Cardiac septum (tissue), 1 donor: Measurements from ENCODE around the gene PTPRG. TPM values are rescaled to one million over a fixed set of nuclear protein-coding genes. Genes with fewer than 3 reads are reported as not detected.

Source experiments
- DNase-seq: peaks from one replicate; pipeline ENCODE4 v3.0.0-alpha.2; 2020; ENCODE audit warnings: low spot score
- intact Hi-C: fragments of 100-400 bp; cut with DNase I; formaldehyde crosslinking; loops from one replicate; pipeline ENCODE4 v1.14.0; 2022
- total RNA-seq: library from RNA; stranded (reverse); fragmentation: NEBNext Ultra II Directional; extraction: Animal tissue kit (Norgen Biotek cat#: 25700); gene quantifications from one replicate; pipeline ENCODE4 v1.2.1, GENCODE V29; 2021
- donor health status: DM: no; HTN: no; CAD: no.

The PTPRG gene
- total RNA-seq, 1 donor from 2014 or later, result 34.3 TPM

DNA sequence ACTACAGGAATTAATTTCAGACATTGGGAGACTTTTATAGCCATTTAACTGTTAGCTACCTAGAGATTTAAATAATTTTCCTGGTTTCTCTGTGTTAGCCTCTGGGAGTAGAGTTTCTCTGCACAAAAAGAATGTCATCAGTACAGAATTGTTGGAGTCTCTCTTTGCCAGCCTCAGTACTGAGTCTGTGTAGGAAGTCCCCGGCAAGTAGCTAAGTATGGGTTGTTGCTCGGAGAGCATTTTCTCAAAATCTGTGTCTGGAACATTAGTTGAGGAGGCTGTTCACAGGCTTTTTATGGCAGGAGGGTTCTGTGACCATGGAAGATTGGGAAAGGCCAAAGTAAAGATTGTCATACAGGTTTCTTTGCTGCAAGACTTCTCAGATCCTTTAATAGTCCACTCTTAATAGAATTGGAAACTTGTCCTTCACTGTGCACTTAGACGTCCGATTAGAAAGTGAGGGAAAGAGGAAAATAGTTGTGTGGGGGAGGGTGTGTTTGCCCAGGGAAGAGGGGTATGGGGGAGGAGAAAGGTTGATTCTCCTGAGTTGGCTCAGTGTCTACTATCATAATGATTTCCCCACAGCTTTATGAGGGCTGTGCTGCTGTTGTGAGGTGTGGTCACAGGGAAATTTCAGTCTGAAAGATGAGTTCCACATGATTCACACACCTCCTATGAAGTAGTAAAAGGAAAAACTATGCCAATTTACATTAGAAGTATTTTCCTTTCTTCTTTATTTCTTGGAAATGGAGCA is 207.1 kb downstream of the PTPRG start:
- no peak for DNase-seq
- intact Hi-C loops, result no loop called here

DNA sequence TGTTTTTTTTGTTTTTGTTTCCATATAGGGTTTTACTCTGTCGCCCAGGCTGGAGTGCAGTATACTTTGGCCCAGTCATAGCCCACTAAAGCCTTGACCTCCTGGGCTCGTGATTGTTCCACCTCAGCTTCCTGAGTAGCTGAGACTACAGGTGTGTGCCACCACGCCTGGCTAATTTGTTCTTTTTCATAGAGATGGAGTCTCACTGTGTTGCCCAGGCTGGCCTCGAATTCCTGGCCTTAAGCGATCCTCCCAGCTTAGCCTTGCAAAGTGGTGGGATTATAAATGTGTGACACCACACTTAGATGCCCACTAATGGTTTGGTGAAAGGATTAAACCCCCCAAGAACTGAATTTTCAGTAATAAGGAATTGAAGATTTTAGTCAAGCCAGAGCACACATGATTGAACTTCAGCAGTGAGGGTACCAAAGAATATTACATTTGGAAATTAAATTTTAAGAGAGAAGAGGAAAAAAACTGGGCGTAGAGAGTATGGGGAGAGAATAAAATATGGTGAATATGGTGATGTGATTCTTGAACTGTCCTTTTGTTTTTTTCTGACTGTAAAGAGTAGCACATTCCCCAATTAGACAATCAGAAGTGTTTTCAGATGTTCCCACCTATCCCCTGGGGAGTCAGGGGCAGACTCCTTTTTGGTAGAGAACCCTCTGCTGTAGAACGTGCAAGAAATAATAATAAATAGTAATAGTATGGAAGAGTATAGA is 208.1 kb downstream of the PTPRG start:
- intact Hi-C loops, result no loop called here
- no peak for DNase-seq

DNA sequence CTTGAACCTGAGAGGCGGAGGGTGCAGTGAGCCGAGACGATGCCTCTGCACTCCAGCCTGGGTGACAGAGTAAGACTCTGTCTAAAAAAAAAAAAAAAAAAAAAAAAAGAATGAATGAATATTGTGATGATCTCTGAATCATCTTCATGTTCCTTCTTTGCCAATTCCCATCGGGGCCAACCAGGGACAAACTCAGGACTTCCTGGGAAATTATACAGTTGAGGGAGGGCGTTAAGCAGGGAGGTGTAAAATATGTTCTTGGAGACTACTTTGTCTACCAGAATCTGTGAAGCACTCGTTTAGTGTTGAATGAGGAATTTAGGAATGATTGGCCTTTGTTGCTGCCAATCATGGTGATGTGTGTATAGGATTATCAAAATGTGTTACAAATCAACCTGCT is 210.6 kb downstream of the PTPRG start:
- intact Hi-C loops, result no loop called here

DNA sequence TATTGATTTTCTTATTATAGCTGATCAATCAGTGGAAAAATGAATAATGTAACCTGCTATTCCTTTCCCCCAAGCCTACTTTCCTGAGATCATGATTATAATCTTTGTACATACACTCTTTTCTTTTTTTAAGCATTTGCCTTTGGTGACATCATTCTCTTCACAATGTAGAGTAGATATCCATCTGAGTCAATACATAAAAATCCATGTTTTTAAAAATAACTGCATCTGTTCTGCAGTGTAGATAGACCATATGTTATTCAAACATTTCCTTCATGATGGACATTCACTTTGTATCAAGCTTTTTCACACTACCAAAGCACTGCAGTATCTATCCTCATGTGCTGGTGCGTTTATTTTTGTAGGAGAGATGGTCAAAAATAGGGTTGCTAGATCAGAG is 211.1 kb downstream of the PTPRG start:
- DNase-seq, result no peak
- intact Hi-C loops, result no loop called here

More for the DNA sequence above, 210.6 kb downstream of the PTPRG start:
- no peak for DNase-seq

DNA sequence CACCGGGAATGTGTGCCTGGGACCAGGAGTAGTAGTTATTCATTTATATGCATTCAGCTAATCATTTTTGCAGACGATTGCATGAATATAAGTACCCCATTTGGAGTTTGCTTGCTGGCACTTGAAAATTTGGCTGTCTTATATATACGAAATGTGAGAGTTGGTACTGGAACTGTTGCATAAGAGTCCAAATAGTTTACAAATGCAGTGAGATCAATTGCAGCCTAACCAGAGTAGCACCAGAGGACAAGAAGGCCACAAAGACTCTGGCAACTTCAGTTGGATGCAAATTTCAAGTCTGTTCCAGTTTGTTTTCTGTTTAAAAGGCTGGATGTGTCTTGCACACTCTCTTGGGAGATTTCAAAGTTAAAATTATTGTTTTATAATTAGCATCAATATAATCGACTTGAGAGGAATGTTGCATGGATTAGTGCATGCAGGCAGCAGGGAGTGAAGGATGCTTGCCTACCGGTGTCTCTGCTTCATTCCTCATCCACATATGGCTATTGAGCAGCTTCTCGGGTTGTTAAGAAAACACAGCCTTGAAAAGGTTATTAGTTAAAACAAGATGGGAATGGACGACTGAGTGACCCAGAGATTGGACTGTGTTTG is 213.0 kb downstream of the PTPRG start:
- intact Hi-C loops, result no loop called here
- no peak for DNase-seq

DNA sequence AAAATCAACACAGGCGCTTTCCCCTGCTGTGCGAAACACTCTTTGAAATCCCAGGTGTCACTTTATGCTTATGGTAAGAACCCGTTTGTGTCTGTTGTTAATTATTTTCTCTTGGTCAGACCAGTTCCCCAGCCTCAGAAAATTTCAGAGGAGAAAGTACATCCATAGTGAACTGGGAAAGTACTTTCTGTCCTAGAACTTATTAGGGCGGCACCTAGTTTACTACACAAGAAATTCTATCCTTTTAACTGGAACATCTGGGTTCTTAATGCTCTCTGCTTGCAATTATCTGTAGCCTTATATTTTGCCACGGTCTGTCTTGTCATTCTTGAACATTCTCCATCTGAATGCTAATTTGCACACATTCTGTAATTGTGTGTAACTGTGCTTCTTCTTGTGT is 215.0 kb downstream of the PTPRG start:
- DNase-seq, result no peak
- intact Hi-C loops, result no loop called here

DNA sequence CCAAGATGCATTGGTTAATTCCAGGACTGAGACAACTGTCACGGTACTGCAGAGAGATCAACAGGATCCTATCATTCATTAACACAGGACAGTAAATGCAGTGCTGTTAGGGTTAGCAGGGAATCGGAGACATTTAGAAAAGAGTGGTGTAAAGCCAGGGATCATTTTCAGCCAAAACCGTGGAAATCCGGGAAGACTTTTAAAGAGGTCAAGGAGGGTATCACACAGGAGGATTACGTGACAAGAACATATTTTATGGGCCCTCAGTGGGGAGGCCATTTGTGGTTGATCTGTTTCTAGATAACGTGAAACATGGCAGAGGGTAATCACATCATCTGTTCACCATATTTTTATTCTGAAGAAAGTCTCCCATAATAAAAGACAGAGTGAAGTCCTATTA is 216.1 kb downstream of the PTPRG start:
- DNase-seq, result no peak
- intact Hi-C loops, result no loop called here

DNA sequence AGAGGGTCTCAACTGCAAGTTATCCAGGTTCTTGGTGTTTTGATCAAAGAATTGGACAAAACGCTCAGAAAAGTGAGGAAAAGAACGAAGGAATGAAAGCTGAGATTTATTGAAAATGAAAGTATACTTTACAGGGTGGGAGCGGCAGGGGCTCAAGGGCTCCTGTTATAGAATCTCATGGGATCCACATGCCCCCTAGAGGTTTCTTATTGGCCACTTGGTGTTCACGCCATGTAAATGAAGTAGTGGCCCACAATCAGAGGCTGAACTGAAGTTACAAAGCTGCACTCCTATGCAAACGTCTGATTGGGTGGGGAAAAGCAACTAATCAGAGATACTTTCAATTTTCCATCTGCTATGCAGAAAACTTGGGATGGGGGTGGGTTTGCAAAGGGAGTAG is 216.7 kb downstream of the PTPRG start:
- no peak for DNase-seq
- intact Hi-C loops, result no loop called here

DNA sequence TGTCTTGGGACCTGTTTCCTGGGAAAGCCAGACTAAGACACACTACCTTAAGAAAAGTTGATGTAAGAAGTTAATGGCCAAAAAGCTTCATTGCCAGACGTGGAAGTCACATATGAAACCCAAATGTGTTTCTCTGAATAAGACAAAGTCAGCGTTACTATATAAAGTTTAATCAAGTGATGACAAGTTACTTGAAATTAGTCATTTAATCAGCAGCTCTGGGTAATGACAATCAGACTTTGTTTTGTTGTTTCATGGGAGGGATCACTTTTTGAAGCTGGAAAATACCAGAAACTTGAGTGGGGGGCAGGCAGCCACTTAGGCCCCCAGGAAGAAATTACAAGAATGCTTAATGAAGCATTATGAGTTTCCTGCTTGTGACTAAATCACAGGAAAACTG is 218.6 kb downstream of the PTPRG start:
- DNase-seq, result no peak
- intact Hi-C loops, result no loop called here

DNA sequence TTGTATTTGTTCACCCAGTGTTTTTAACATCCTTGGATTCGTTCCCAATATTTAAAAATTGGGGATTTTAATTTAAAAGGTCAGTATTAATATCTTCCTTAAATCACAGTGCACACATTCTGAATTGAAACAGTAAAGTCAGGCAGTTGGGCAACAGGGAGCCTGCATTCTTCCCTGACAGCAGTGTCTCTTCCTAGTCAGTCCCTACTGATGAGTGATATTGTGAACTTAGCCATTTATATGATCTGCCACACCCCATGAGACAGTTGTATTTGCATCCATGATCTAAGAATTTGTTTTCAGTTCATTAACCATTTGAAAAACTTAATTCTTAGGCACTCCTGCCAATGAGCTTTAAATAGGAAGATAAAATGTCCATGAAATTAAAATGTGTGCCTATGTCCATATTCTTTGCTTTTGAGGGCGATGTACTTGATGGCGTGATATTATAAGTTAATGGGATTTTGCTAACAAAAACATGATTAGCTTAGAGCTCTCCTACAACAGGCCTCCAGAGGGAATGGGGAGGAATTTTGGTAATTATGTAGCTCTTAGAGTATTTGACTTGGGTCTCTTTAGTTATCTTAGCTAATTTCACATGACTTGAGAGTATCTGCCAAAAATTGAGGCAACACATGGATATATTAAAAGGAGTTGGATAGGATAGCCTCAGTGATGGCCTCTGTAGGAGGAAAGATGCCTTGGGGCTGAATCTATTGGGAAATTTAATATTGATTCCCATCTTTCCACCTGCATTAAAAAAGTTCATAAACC is 219.3 kb downstream of the PTPRG start:
- no peak for DNase-seq
- intact Hi-C loops, result no loop called here

DNA sequence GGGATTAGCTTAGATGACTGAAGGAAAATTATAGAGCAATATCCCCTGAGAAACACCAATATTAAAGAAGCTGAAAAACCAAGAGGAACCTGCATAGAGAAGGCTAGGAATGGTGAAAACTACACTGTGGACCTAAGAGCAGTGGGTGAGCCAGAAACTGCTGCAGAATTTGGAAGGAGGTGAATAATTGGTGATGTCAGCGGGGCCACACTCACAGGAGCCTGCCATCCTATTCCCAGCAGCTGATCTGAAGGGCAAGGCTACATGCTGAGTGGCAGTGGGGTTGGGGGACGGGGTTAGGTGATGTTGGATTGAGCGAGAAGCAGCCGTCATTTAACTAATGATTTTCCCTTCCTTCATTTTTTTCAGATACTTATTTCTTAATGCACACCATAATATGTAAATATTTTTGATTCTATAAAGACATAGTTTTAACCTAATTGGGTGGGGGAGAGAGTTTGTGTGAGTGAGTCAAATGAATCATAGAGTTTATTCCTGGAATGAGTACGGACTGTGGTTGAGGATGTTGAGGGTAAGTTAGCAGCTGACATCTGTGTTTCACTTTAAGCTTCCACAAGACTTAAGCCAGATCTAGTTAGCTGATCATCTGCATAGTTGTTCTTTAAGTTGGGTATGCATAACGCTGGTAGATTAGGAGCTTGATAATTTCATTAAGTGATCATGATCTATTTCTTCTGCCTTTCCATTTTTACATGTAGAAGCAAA is 222.8 kb downstream of the PTPRG start:
- intact Hi-C loops, result no loop called here
- DNase-seq, result no peak

DNA sequence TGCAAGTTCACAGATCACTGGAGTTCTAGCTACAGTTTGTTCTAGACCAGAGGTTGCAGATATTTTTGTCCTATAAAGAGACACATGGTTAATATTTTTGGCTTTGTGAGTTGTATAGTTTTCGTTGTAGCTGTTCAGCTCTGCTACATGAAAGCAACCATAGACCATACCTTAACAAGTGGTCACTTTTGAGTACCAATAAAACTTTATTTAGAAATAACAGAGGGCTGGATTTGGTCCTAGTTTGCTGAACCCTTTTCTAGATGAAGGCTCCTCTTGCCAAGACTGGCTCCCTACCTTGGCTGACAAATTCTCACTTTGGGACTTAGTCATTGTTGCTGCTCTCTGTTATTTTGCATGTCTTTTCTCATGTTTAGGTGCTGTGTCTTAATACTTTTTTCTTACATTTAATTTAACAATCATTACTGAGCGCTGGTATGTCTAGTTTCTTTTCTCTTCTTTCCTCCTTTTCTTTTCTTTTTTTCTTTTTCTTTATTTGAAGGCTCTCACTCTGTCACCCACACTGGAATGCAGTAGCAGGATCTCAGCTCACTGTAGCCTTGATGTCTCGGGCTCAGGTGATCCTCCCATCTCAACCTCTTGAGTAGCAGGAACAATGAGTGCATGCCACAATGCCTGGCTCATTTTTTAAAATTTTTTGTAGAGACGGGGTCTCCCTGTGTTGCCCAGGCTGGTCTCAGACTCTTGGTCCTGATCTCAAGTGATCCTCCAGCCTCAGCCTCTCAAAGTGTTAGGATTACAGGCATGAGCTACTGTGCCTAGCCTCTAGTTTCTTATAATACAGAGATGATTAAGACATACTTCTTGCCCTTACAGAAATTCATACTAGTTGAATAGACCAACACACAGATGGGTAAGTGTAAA is 227.5 kb downstream of the PTPRG start:
- no peak for DNase-seq
- intact Hi-C loops, result no loop called here

DNA sequence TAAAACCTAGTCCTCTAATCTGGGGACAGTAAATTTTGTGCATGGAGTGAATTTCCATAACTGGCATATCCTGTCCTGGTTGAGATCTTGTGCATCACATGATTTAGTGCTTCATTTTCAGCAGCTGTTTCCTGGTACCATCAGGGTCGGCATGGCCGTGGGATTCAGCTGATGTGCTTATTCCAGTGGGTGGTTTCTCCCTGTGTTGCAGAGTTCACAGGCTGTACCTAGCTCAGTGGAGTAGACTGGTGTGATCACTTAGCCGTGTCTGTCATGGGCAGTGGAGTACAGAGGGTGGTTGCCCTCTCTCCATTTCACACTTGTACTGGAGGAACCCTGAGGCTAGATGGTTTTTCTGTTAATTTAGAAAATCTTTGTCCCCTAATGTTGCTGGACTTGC is 228.5 kb downstream of the PTPRG start:
- DNase-seq, result no peak
- intact Hi-C loops, result no loop called here

DNA sequence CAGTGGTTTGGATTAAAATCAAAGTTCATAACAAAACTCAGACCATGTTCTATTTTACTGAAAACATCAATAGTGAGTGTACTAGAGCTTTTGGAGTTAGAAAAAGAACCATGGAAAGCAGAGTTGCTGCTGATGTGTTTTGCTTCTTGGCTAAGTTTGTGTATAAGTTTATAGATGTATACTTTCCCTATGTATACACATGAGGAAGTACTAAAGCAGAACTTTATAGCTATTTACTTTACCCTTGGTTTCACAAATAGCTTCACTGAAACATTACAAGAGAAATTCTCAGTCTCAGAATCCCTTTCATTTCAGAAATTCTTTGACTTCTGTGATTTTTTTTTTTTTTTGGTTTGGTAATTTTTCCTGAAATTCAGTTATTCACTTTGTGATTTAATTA is 229.0 kb downstream of the PTPRG start:
- intact Hi-C loops, result no loop called here
- DNase-seq, result no peak

DNA sequence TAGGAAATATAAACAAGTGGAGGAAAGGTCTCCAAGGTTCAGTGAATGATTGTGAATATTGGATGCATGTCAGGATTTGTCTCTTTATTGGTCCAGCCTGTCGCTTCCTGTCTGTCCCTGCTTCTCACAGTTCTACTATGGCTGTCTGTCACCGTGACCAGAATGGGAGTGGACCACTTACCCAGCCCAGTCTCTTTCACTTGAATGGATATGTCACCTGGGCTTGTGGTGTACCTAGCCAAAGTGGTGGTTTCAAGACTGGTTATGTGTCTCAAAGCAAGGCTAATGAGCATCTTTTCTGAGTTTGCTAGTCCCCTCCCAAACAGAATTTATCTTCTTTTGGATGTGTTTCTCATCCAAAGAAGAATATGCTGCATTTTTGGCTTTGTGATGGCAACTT is 231.7 kb downstream of the PTPRG start:
- intact Hi-C loops, result no loop called here
- DNase-seq, result no peak

DNA sequence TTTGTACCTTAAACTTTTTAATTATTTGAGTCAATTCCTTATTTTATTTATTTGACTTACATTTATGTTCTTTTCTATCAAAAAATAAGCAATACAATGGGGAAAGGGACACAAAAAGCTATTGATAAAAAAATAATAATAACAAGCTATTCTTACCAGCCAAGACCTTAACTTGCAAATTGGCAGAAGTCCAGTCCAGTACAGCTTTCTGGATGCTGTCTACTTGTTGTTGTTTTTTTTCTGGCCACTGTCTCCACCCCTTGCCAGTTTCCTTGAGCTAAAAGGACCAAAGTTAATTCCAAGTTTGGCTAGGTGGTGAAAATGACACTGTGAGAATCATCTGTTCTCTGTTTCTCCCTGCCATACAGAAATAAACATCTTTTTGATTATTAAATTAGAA is 232.2 kb downstream of the PTPRG start:
- no peak for DNase-seq
- intact Hi-C loops, result no loop called here

DNA sequence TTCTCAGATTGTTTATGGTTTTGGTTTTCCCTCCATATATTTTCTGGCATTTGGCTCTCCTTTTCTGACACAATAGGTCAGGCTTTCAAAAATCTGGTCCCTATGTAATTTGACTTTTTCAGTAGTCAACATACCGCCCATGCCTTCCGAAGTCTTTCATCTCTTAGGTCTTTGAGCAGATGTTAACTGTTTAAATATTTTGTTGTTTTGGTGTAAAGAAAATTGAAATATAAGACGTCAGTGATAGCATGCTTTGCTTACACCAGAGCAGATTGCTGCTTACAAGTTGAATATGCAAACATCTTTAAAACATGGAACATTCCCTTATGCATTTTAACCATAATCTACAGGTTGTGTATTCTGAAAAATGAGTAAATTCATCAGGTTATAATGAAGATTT is 233.0 kb downstream of the PTPRG start:
- DNase-seq, result no peak
- intact Hi-C loops, result no loop called here

DNA sequence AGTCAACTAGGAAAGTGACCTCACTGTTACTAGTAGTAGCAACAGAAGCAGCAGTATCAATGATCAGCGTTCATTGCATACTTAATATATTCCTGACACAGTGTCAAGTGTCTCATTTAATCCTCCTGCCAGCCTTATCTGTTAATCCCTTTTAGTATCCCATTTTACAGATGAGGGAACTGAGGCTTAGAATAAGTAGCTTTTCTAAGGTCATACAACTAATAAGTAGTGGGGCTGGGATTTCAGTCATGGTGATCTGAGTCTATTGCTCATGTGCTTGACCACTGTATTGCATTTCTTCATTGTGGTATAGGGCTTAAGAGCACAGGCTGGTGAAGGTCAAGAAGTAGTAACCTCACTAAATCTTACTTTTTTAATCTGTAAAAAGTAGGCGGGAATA is 233.6 kb downstream of the PTPRG start:
- intact Hi-C loops, result no loop called here
- DNase-seq, result no peak
